Measurements from ENCODE around the gene HMG20B. TPM values are rescaled to one million over a fixed set of nuclear protein-coding genes. Genes with fewer than 3 reads are reported as not detected.

HMG20B gene
- total RNA-seq, 1 experiment from 2014 or later, result 121 TPM

- no peak for TF ChIP-seq FOXP4 (CRISPR knock-in tag; IDR thresholded peaks at IDR 0.05)
- no peak for TF ChIP-seq RORB (CRISPR knock-in tag; IDR thresholded peaks at IDR 0.05)
- no peak for TF ChIP-seq NFYB (CRISPR knock-in tag; conservative IDR thresholded peaks at IDR 0.05; ENCODE audit: low read depth)
These were observed 22.9 kb upstream of the HMG20B start (continued) for GRCh38 chr19:3549816-3550215.

GRCh38 chr19:3550947-3551791 is 21.6 kb upstream of the HMG20B start:
- Mint-ChIP-seq H3K27me3 (ENCODE audit: low read depth) (no peaks in the 10 kb centered on the region; the same call in 1 of the 2 replicates), H3K27ac (no peak overlapping the region), H3K4me3 (no peak overlapping the region), H3K36me3 (no peaks in the 10 kb centered on the region), H3K9me3 (no peaks in the 10 kb centered on the region), H3K4me1 (peaks cover 1% of the 10 kb centered on the region; the same call in 1 of the 2 replicates)
- ChIA-PET POLR2A (no interaction called here), CTCF (interaction anchor here (0.6 kb wide), 1 partner anchor 382 kb away, joined by 3 read pairs; the partner anchor contains the start of gene NMRK2)
- no peak for ATAC-seq
- TF ChIP-seq RORB (CRISPR knock-in tag; IDR thresholded peaks at IDR 0.05), result no peak
- TF ChIP-seq NR3C1 (CRISPR knock-in tag; conservative IDR thresholded peaks at IDR 0.05; ENCODE audit: low read depth), result no peak
- TF ChIP-seq TEAD1 (CRISPR knock-in tag; IDR thresholded peaks at IDR 0.05), result no peak
- DNase-seq (ENCODE audit: low spot score), result no peak

- no peak for ATAC-seq
- no peak overlapping the region for H3K27ac Mint-ChIP-seq
- POLR2A ChIA-PET, result interaction anchor here (0.7 kb wide), 1 partner anchor 39 kb away, joined by 9 read pairs; no protein-coding TSS in a partner anchor
These were observed 21.0 kb upstream of the HMG20B start for GRCh38 chr19:3551792-3552095.

More at GRCh38 chr19:3551792-3552095, 21.0 kb upstream of the HMG20B start:
- Mint-ChIP-seq H3K4me3 (no peak overlapping the region), H3K36me3 (no peaks in the 10 kb centered on the region), H3K9me3 (no peaks in the 10 kb centered on the region), H3K4me1 (peaks cover 7% of the 10 kb centered on the region), H3K27me3 (ENCODE audit: low read depth) (peaks cover 3% of the 10 kb centered on the region; the same call in 1 of the 2 replicates)
- TF ChIP-seq ZNF121 (CRISPR knock-in tag; IDR thresholded peaks at IDR 0.05) (no peak), NR3C1 (CRISPR knock-in tag; conservative IDR thresholded peaks at IDR 0.05; ENCODE audit: low read depth) (no peak), E2F1 (CRISPR knock-in tag; IDR thresholded peaks at IDR 0.05) (no peak), ETV6 (CRISPR knock-in tag; IDR thresholded peaks at IDR 0.05) (no peak), CDX4 (CRISPR knock-in tag; IDR thresholded peaks at IDR 0.05; ENCODE audit: borderline replicate concordance) (no peak), EMX1 (CRISPR knock-in tag; IDR thresholded peaks at IDR 0.05) (no peak), PRRX2 (CRISPR knock-in tag; IDR thresholded peaks at IDR 0.05) (no peak), ZNF232 (CRISPR knock-in tag; IDR thresholded peaks at IDR 0.05) (no peak), RORB (CRISPR knock-in tag; IDR thresholded peaks at IDR 0.05) (no peak), CREB1 (CRISPR knock-in tag; IDR thresholded peaks at IDR 0.05) (no peak), SOX15 (CRISPR knock-in tag; IDR thresholded peaks at IDR 0.05) (no peak), ZMAT4 (CRISPR knock-in tag; IDR thresholded peaks at IDR 0.05) (no peak), ERG (CRISPR knock-in tag; IDR thresholded peaks at IDR 0.05) (no peak), STAT6 (CRISPR knock-in tag; conservative IDR thresholded peaks at IDR 0.05; ENCODE audit: low read depth) (no peak), ATF1 (CRISPR knock-in tag; IDR thresholded peaks at IDR 0.05) (no peak)
- CTCF ChIA-PET, result interaction anchor here (0.6 to 1.0 kb wide), 3 partner anchors 13 to 548 kb away, joined by 3 to 6 read pairs (median 3); partner anchors contain the start of genes NMRK2 and TEKTIP1
- no peak for DNase-seq (ENCODE audit: low spot score)

All from WTC11 (cell line).